H9 (cell line): ENCODE measurements around the gene DEFB126. TPM values are rescaled to one million over a fixed set of nuclear protein-coding genes. Genes with fewer than 3 reads are reported as not detected.

Source experiments
- DNase-seq: peaks from one replicate; pipeline ENCODE4 v3.0.0-alpha.2; 2017
- H2AFZ ChIP-seq: one replicate; pipeline ENCODE4 v1.6.1; 2013; ENCODE audit warnings: mild to moderate bottlenecking, low read length, control low read depth, moderate library complexity
- H2AK5ac ChIP-seq: 2 replicates; pipeline ENCODE4 v1.6.1; 2013; ENCODE audit warnings: low read length, control low read depth, mixed read lengths; ENCODE audit not compliant: insufficient read length
- H2BK120ac ChIP-seq: one replicate; pipeline ENCODE4 v1.6.1; 2013; ENCODE audit warnings: low read depth, mild to moderate bottlenecking, low read length, control low read depth, inconsistent platforms; ENCODE audit not compliant: poor library complexity, severe bottlenecking
- H2BK12ac ChIP-seq: 2 replicates; pipeline ENCODE4 v1.6.1; 2013; ENCODE audit warnings: low read length, control low read depth, mixed read lengths, low read depth; ENCODE audit not compliant: insufficient read length
- H2BK15ac ChIP-seq: 2 replicates; pipeline ENCODE4 v1.6.1; 2013; ENCODE audit warnings: low read depth, low read length, control low read depth
- H2BK20ac ChIP-seq: one replicate; pipeline ENCODE4 v1.6.1; 2013; ENCODE audit warnings: low read depth, mild to moderate bottlenecking, low read length, control low read depth, inconsistent platforms; ENCODE audit not compliant: poor library complexity, severe bottlenecking
- H2BK5ac ChIP-seq: 2 replicates; pipeline ENCODE4 v1.6.1; 2013; ENCODE audit warnings: low read length, control low read depth, mixed read lengths; ENCODE audit not compliant: insufficient read length
- H3K14ac ChIP-seq: 2 replicates; pipeline ENCODE4 v1.6.1; 2013; ENCODE audit warnings: low read length, control low read depth; ENCODE audit not compliant: insufficient read depth
- H3K18ac ChIP-seq: 2 replicates; pipeline ENCODE4 v1.6.1; 2013; ENCODE audit warnings: low read depth, mild to moderate bottlenecking, mixed read lengths, low read length, control low read depth; ENCODE audit not compliant: insufficient read length
- H3K23ac ChIP-seq: 2 replicates; pipeline ENCODE4 v1.6.1; 2013; ENCODE audit warnings: low read length, control low read depth, mixed read lengths, low read depth; ENCODE audit not compliant: insufficient read length
- H3K23me2 ChIP-seq: 2 replicates; pipeline ENCODE4 v1.6.1; 2013; ENCODE audit warnings: low read depth, mild to moderate bottlenecking, mixed read lengths, low read length, control low read depth; ENCODE audit not compliant: insufficient read length, poor library complexity, severe bottlenecking
- H3K27ac ChIP-seq: 2 replicates; pipeline ENCODE4 v1.5.1; 2013; ENCODE audit warnings: low read length, control low read depth, mixed read lengths, low read depth; ENCODE audit not compliant: insufficient read length
- H3K27me3 ChIP-seq: 2 replicates; pipeline ENCODE4 v1.6.1; 2013; ENCODE audit warnings: low read length, control low read depth, inconsistent platforms; ENCODE audit not compliant: insufficient read depth
- H3K4ac ChIP-seq: 2 replicates; pipeline ENCODE4 v1.6.1; 2013; ENCODE audit warnings: low read depth, mild to moderate bottlenecking, control low read depth, inconsistent platforms, low read length, moderate library complexity
- H3K4me1 ChIP-seq: 2 replicates; pipeline ENCODE4 v1.6.1; 2013; ENCODE audit warnings: low read length, control low read depth, inconsistent platforms; ENCODE audit not compliant: insufficient read depth
- H3K4me2 ChIP-seq: 2 replicates; pipeline ENCODE4 v1.6.1; 2013; ENCODE audit warnings: low read length, control low read depth, mixed read lengths; ENCODE audit not compliant: insufficient read length, insufficient read depth
- H3K56ac ChIP-seq: 2 replicates; pipeline ENCODE4 v1.6.1; 2013; ENCODE audit warnings: low read depth, mild to moderate bottlenecking, mixed read lengths, low read length, control low read depth; ENCODE audit not compliant: insufficient read length
- H3K79me1 ChIP-seq: 2 replicates; pipeline ENCODE4 v1.6.1; 2013; ENCODE audit warnings: low read depth, mild to moderate bottlenecking, moderate library complexity, low read length, control low read depth, inconsistent platforms; ENCODE audit not compliant: insufficient read depth, poor library complexity, severe bottlenecking
- H3K79me2 ChIP-seq: 2 replicates; pipeline ENCODE4 v1.6.1; 2013; ENCODE audit warnings: low read length, control low read depth, inconsistent platforms; ENCODE audit not compliant: insufficient read depth
- H3K9ac ChIP-seq: 2 replicates; pipeline ENCODE4 v1.6.1; 2013; ENCODE audit warnings: low read length, control low read depth, mixed read lengths; ENCODE audit not compliant: insufficient read length; ENCODE audit errors: extremely low read depth
- H3K9me3 ChIP-seq: one replicate; pipeline ENCODE4 v1.6.1; 2013; ENCODE audit warnings: low read depth, low read length, inconsistent platforms; ENCODE audit not compliant: control insufficient read depth
- H3T11ph ChIP-seq: one replicate; pipeline ENCODE4 v1.6.1; 2013; ENCODE audit warnings: mild to moderate bottlenecking, low read length, control low read depth, inconsistent platforms
- H4K20me1 ChIP-seq: one replicate; pipeline ENCODE4 v1.6.1; 2013; ENCODE audit not compliant: control insufficient read depth, insufficient read length, insufficient read depth
- H4K5ac ChIP-seq: 2 replicates; pipeline ENCODE4 v1.6.1; 2013; ENCODE audit warnings: low read depth, mild to moderate bottlenecking, mixed read lengths, low read length, control low read depth; ENCODE audit not compliant: insufficient read length
- H4K8ac ChIP-seq: replicated peaks from 2 replicates; pipeline ENCODE4 v1.6.1; 2013; ENCODE audit warnings: low read length, control low read depth, mixed read lengths, low read depth; ENCODE audit not compliant: insufficient read length
- H4K91ac ChIP-seq: 2 replicates; pipeline ENCODE4 v1.6.1; 2013; ENCODE audit warnings: low read depth, mild to moderate bottlenecking, moderate library complexity, mixed read lengths, low read length, control low read depth; ENCODE audit not compliant: insufficient read length
- H3K27ac Mint-ChIP-seq, 3 experiments: 2 replicates in 2 of 3; 3 replicates in 1 of 3; pipeline ENCODE4 v1.8.0; 2020 to 2021; ENCODE audit warnings: mixed read lengths in 3 of 3, mild to moderate bottlenecking in 1 of 3, moderate library complexity in 1 of 3
- H3K27me3 Mint-ChIP-seq: 2 replicates; pipeline ENCODE4 v1.8.0; 2021; ENCODE audit warnings: low read depth, mild to moderate bottlenecking, moderate library complexity, mixed read lengths
- H3K36me3 Mint-ChIP-seq, 3 experiments: 2 replicates in 2 of 3; 3 replicates in 1 of 3; pipeline ENCODE4 v1.8.0; 2020 to 2021; ENCODE audit warnings: low read depth in 3 of 3, mixed read lengths in 3 of 3; ENCODE audit not compliant: insufficient read depth in 1 of 3
- H3K4me1 Mint-ChIP-seq, 2 experiments: 2 replicates each; pipeline ENCODE4 v1.8.0; 2020; ENCODE audit warnings: mixed read lengths in 2 of 2
- H3K4me3 Mint-ChIP-seq, 2 experiments: 2 replicates in 1 of 2; 3 replicates in 1 of 2; pipeline ENCODE4 v1.8.0; 2020 to 2021; ENCODE audit warnings: mild to moderate bottlenecking in 2 of 2, mixed read lengths in 2 of 2, moderate library complexity in 1 of 2
- H3K9me3 Mint-ChIP-seq, 2 experiments: 2 replicates in 1 of 2; 3 replicates in 1 of 2; pipeline ENCODE4 v1.8.0; 2020; ENCODE audit warnings: mild to moderate bottlenecking in 2 of 2, mixed read lengths in 2 of 2, moderate library complexity in 1 of 2
- CTCF ChIP-seq: fragments of 200-600 bp; sonication (generic); conservative IDR thresholded peaks from 3 replicates; pipeline ENCODE4 v1.8.0; 2021; ENCODE audit warnings: antibody characterized with exemption, mild to moderate bottlenecking
- WGBS: extraction: QIAGEN DNeasy Blood & Tissue Kit; methylation state at CpG from one replicate; pipeline ENCODE4 v1.1.7; 2013; ENCODE audit warnings: missing lambda C conversion rate, low lambda C conversion rate, mixed read lengths; ENCODE audit not compliant: insufficient read length; ENCODE audit errors: extremely low coverage; 5-methylcytosine and 5-hydroxymethylcytosine counted together
- total RNA-seq: library from RNA; stranded (reverse); gene quantifications from 2 replicates; pipeline ENCODE4 v1.2.1, GENCODE V29; 2021

The DEFB126 gene
- total RNA-seq, 1 experiment from 2014 or later, result not detected

GRCh38 chr20:168876-169275, 26.5 kb downstream of the DEFB126 start:
- Histone ChIP-seq H3K9me3 (peaks cover 27% of the 10 kb centered on the region), H3K18ac (no peak overlapping the region), H3K14ac (no peak overlapping the region), H3T11ph (no peak overlapping the region), H2BK20ac (no peak overlapping the region), H3K9ac (no peak overlapping the region), H3K79me2 (no peaks in the 10 kb centered on the region), H3K27ac (no peak overlapping the region), H2BK15ac (no peak overlapping the region), H3K4me1 (no peaks in the 10 kb centered on the region), H3K23me2 (no peaks in the 10 kb centered on the region), H2BK120ac (no peak overlapping the region), H2BK5ac (no peak overlapping the region), H4K8ac (no peak overlapping the region), H2AK5ac (no peak overlapping the region), H3K56ac (no peak overlapping the region), H3K23ac (no peak overlapping the region), H2AFZ (no peak overlapping the region), H2BK12ac (no peak overlapping the region), H4K5ac (no peak overlapping the region), H3K79me1 (no peaks in the 10 kb centered on the region), H4K20me1 (no peaks in the 10 kb centered on the region), H3K27me3 (no peaks in the 10 kb centered on the region), H3K4ac (no peak overlapping the region), H3K4me2 (no peak overlapping the region), H4K91ac (no peak overlapping the region)
- Mint-ChIP-seq H3K36me3 (no peaks in the 10 kb centered on the region), H3K4me3 (no peak overlapping the region), H3K9me3 (peaks cover 0 to 55% of the 10 kb centered on the region in 2 experiments; a peak in 2 of 5 replicates), H3K27ac (no peak overlapping the region), H3K27me3 (peaks cover 11% of the 10 kb centered on the region), H3K4me1 (no peaks in the 10 kb centered on the region)
- TF ChIP-seq CTCF, result no peak
- no CpG with 5 or more reads among the region's 2 CpGs for WGBS
- DNase-seq, result no peak
